ENCODE measurements around the gene FAM163B.

DNA sequence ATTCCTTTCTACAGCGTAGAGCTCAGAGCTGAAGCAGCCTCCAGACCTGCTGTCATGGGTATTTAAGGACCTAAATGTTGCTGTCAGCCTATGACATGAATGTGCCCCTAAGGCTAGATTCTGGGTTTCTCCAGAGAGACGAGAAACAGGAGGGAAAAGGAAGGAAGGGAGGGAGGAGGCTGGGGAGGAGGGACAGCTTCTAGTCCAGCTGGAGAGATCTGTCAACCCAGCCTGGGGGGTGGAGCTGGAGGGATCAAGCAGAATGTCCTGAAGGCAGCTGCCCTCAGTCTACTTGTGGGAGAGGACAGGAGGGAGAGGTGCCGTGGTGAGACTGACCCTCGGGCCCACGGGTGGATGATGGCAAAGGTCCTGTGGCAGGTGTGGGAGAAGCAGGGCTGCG, 25.9 kb upstream of the FAM163B start:
- TF ChIP-seq, protein P1, sequence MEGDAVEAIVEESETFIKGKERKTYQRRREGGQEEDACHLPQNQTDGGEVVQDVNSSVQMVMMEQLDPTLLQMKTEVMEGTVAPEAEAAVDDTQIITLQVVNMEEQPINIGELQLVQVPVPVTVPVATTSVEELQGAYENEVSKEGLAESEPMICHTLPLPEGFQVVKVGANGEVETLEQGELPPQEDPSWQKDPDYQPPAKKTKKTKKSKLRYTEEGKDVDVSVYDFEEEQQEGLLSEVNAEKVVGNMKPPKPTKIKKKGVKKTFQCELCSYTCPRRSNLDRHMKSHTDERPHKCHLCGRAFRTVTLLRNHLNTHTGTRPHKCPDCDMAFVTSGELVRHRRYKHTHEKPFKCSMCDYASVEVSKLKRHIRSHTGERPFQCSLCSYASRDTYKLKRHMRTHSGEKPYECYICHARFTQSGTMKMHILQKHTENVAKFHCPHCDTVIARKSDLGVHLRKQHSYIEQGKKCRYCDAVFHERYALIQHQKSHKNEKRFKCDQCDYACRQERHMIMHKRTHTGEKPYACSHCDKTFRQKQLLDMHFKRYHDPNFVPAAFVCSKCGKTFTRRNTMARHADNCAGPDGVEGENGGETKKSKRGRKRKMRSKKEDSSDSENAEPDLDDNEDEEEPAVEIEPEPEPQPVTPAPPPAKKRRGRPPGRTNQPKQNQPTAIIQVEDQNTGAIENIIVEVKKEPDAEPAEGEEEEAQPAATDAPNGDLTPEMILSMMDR (conservative IDR thresholded peaks at IDR 0.05; ENCODE audit: low read depth in 2 of 2): no peak
- TF ChIP-seq, protein P2, sequence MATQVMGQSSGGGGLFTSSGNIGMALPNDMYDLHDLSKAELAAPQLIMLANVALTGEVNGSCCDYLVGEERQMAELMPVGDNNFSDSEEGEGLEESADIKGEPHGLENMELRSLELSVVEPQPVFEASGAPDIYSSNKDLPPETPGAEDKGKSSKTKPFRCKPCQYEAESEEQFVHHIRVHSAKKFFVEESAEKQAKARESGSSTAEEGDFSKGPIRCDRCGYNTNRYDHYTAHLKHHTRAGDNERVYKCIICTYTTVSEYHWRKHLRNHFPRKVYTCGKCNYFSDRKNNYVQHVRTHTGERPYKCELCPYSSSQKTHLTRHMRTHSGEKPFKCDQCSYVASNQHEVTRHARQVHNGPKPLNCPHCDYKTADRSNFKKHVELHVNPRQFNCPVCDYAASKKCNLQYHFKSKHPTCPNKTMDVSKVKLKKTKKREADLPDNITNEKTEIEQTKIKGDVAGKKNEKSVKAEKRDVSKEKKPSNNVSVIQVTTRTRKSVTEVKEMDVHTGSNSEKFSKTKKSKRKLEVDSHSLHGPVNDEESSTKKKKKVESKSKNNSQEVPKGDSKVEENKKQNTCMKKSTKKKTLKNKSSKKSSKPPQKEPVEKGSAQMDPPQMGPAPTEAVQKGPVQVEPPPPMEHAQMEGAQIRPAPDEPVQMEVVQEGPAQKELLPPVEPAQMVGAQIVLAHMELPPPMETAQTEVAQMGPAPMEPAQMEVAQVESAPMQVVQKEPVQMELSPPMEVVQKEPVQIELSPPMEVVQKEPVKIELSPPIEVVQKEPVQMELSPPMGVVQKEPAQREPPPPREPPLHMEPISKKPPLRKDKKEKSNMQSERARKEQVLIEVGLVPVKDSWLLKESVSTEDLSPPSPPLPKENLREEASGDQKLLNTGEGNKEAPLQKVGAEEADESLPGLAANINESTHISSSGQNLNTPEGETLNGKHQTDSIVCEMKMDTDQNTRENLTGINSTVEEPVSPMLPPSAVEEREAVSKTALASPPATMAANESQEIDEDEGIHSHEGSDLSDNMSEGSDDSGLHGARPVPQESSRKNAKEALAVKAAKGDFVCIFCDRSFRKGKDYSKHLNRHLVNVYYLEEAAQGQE (IDR thresholded peaks at IDR 0.05; ENCODE audit: unreplicated experiment): no peak
- TF ChIP-seq EZH2 (IDR thresholded peaks at IDR 0.05; ENCODE audit: low read depth, unreplicated experiment) (no peak), POLR2AphosphoS5 (IDR thresholded peaks at IDR 0.05; ENCODE audit: low read depth) (no peak), CREB1 (CRISPR knock-in tag; IDR thresholded peaks at IDR 0.05; ENCODE audit: low read depth) (no peak), EZH2phosphoT487 (IDR thresholded peaks at IDR 0.05; ENCODE audit: unreplicated experiment) (no peak), ZNF331 (CRISPR knock-in tag; IDR thresholded peaks at IDR 0.05; ENCODE audit: low read depth) (no peak), ZNF114 (CRISPR knock-in tag; IDR thresholded peaks at IDR 0.05) (no peak)
- TF ChIP-seq, protein P3, sequence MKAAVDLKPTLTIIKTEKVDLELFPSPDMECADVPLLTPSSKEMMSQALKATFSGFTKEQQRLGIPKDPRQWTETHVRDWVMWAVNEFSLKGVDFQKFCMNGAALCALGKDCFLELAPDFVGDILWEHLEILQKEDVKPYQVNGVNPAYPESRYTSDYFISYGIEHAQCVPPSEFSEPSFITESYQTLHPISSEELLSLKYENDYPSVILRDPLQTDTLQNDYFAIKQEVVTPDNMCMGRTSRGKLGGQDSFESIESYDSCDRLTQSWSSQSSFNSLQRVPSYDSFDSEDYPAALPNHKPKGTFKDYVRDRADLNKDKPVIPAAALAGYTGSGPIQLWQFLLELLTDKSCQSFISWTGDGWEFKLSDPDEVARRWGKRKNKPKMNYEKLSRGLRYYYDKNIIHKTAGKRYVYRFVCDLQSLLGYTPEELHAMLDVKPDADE (IDR thresholded peaks at IDR 0.05): no peak
